GM21576 (cell line): ENCODE data around the gene CD180.

Experiments used
- ATAC-seq: cut with Tn5 transposase; IDR thresholded peaks from one replicate; pipeline ENCODE4 v1.9.1; 2021; ENCODE audit warnings: mild to moderate bottlenecking, moderate library complexity; ENCODE audit not compliant: unreplicated experiment

CD180 gene

DNA sequence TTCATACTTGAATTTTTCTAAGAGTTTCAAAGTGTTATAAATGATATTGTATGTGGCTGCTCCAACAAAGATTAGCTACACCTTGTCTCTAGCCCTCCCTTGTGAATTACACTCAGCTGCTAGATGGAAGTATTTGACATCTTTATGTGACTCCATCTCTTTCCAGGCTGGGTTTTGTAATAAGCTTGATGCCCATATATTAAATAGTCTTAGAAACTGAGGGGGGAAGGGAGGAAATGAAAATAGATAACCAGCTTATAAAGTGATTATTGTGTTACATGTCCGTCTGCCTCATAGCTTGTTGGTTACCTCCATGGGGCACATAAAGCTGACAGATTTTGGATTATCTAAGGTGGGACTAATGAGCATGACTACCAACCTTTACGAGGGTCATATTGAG, 63.4 kb downstream of the CD180 start:
- ATAC-seq, result no peak

GRCh38 chr5:67129768-67130167, 66.8 kb downstream of the CD180 start:
- ATAC-seq, result no peak
